ENCODE measurements around the gene PTPRM.

Gene PTPRM

DNA sequence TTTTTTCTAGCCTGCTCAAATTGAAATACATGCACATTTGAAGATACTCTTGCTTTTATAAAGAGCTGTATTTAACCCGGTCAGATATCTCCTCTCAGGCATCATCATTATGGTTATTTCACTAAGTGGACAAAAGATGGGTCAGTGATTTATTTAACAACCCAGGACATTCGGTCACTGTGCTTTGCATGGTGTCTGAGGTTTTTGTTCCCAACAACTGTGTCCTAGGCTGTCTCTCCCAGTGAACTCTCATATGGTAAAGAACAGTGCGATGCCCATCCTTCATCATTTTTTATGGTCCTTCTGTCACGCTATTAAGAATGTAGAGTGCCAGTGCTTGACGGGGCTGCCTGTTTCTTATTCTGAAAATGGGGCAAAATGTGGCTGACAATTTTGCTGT, 372.4 kb downstream of the PTPRM start:
- no peaks in the 10 kb centered on the region for H3K79me2 ChIP-seq (ENCODE audit: insufficient read depth, low read length)
- no peaks in the 10 kb centered on the region for H3K27me3 ChIP-seq (ENCODE audit: low read length)
- no peak overlapping the region for H3K4me3 ChIP-seq (ENCODE audit: insufficient read depth, low read length, poor library complexity, severe bottlenecking)
- H4K20me1 ChIP-seq (ENCODE audit: low read depth, low read length), result no peaks in the 10 kb centered on the region
- no peaks in the 10 kb centered on the region for H3K36me3 ChIP-seq (ENCODE audit: low read length)
- no peaks in the 10 kb centered on the region for H3K9me2 ChIP-seq (replicated peaks; ENCODE audit: insufficient read depth, low read length)
- H3K9ac ChIP-seq (ENCODE audit: low read length), result no peak overlapping the region
- TF ChIP-seq, protein P1, sequence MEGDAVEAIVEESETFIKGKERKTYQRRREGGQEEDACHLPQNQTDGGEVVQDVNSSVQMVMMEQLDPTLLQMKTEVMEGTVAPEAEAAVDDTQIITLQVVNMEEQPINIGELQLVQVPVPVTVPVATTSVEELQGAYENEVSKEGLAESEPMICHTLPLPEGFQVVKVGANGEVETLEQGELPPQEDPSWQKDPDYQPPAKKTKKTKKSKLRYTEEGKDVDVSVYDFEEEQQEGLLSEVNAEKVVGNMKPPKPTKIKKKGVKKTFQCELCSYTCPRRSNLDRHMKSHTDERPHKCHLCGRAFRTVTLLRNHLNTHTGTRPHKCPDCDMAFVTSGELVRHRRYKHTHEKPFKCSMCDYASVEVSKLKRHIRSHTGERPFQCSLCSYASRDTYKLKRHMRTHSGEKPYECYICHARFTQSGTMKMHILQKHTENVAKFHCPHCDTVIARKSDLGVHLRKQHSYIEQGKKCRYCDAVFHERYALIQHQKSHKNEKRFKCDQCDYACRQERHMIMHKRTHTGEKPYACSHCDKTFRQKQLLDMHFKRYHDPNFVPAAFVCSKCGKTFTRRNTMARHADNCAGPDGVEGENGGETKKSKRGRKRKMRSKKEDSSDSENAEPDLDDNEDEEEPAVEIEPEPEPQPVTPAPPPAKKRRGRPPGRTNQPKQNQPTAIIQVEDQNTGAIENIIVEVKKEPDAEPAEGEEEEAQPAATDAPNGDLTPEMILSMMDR (IDR thresholded peaks at IDR 0.05; ENCODE audit: insufficient read depth, low read length, poor library complexity, severe bottlenecking), result no peak
- TF ChIP-seq EZH2phosphoT487 (conservative IDR thresholded peaks at IDR 0.05; ENCODE audit: low read length), result no peak
- no peaks in the 10 kb centered on the region for H3F3A ChIP-seq (ENCODE audit: insufficient read depth)
- H3K27ac ChIP-seq (ENCODE audit: low read depth, low read length), result no peak overlapping the region
- H3K4me2 ChIP-seq (ENCODE audit: low read depth, low read length, poor library complexity, severe bottlenecking), result no peak overlapping the region
- no peaks in the 10 kb centered on the region for H3K9me3 ChIP-seq (ENCODE audit: insufficient read depth, low read length)
- H2AFZ ChIP-seq (ENCODE audit: low read depth, low read length, severe bottlenecking), result no peak overlapping the region

GRCh38 chr18:7940379-7940778, 373.3 kb downstream of the PTPRM start:
- Histone ChIP-seq H3K36me3 (ENCODE audit: low read length) (no peaks in the 10 kb centered on the region), H3K9me3 (ENCODE audit: insufficient read depth, low read length) (no peaks in the 10 kb centered on the region), H3K4me3 (ENCODE audit: insufficient read depth, low read length, poor library complexity, severe bottlenecking) (no peak overlapping the region), H3F3A (ENCODE audit: insufficient read depth) (no peaks in the 10 kb centered on the region), H3K27ac (ENCODE audit: low read depth, low read length) (no peak overlapping the region), H2AFZ (ENCODE audit: low read depth, low read length, severe bottlenecking) (no peak overlapping the region), H3K9me2 (replicated peaks; ENCODE audit: insufficient read depth, low read length) (no peaks in the 10 kb centered on the region), H3K79me2 (ENCODE audit: insufficient read depth, low read length) (no peaks in the 10 kb centered on the region), H3K9ac (ENCODE audit: low read length) (no peak overlapping the region), H3K27me3 (ENCODE audit: low read length) (no peaks in the 10 kb centered on the region), H4K20me1 (ENCODE audit: low read depth, low read length) (no peaks in the 10 kb centered on the region), H3K4me2 (ENCODE audit: low read depth, low read length, poor library complexity, severe bottlenecking) (no peak overlapping the region)
- TF ChIP-seq, protein P1 (IDR thresholded peaks at IDR 0.05; ENCODE audit: insufficient read depth, low read length, poor library complexity, severe bottlenecking), result no peak
- TF ChIP-seq EZH2phosphoT487 (conservative IDR thresholded peaks at IDR 0.05; ENCODE audit: low read length), result no peak

- no peak overlapping the region for H3K27ac ChIP-seq (ENCODE audit: low read depth, low read length)
- no peaks in the 10 kb centered on the region for H3K9me2 ChIP-seq (replicated peaks; ENCODE audit: insufficient read depth, low read length)
- no peak overlapping the region for H3K9ac ChIP-seq (ENCODE audit: low read length)
- no peaks in the 10 kb centered on the region for H3F3A ChIP-seq (ENCODE audit: insufficient read depth)
- no peaks in the 10 kb centered on the region for H3K27me3 ChIP-seq (ENCODE audit: low read length)
- TF ChIP-seq, protein P1 (IDR thresholded peaks at IDR 0.05; ENCODE audit: insufficient read depth, low read length, poor library complexity, severe bottlenecking), result no peak
- TF ChIP-seq EZH2phosphoT487 (conservative IDR thresholded peaks at IDR 0.05; ENCODE audit: low read length), result no peak
- no peaks in the 10 kb centered on the region for H4K20me1 ChIP-seq (ENCODE audit: low read depth, low read length)
- no peak overlapping the region for H2AFZ ChIP-seq (ENCODE audit: low read depth, low read length, severe bottlenecking)
- no peak overlapping the region for H3K4me2 ChIP-seq (ENCODE audit: low read depth, low read length, poor library complexity, severe bottlenecking)
- H3K9me3 ChIP-seq (ENCODE audit: insufficient read depth, low read length), result no peaks in the 10 kb centered on the region
- no peaks in the 10 kb centered on the region for H3K79me2 ChIP-seq (ENCODE audit: insufficient read depth, low read length)
- no peaks in the 10 kb centered on the region for H3K36me3 ChIP-seq (ENCODE audit: low read length)
- H3K4me3 ChIP-seq (ENCODE audit: insufficient read depth, low read length, poor library complexity, severe bottlenecking), result no peak overlapping the region
Measured at GRCh38 chr18:7940971-7941370, 373.9 kb downstream of the PTPRM start.

All from SU-DHL-6 (cell line).